GM23338 (cell line): ENCODE data around the gene CHAD. TPM values are rescaled to one million over a fixed set of nuclear protein-coding genes. Genes with fewer than 3 reads are reported as not detected.

ENCODE experiments used
- ATAC-seq: fragments of 200-7000 bp; cut with Tn5 transposase; 3 replicates; pipeline ENCODE4 v1.9.1; 2020
- DNase-seq: peaks from one replicate; pipeline ENCODE4 v3.0.0-alpha.2; 2015; ENCODE audit warnings: low spot score
- H2AFZ ChIP-seq: fragments of 200-600 bp; sonication (generic); 2 replicates; pipeline ENCODE4 v1.8.0; 2016; ENCODE audit warnings: antibody characterized with exemption, mild to moderate bottlenecking, moderate library complexity
- H3F3A ChIP-seq: fragments of 200-600 bp; sonication (generic); replicated peaks from 2 replicates; pipeline ENCODE4 v1.8.0; 2017; ENCODE audit warnings: antibody characterized with exemption, mixed run types, low read depth
- H3K27ac ChIP-seq: fragments of 200-600 bp; sonication (generic); 2 replicates; pipeline ENCODE4 v1.6.1; 2016; ENCODE audit warnings: low read depth
- H3K27me3 ChIP-seq: fragments of 200-600 bp; sonication (generic); 2 replicates; pipeline ENCODE4 v1.8.0; 2016; ENCODE audit warnings: mild to moderate bottlenecking, mixed run types, moderate library complexity; ENCODE audit not compliant: insufficient read depth
- H3K36me3 ChIP-seq: fragments of 200-600 bp; sonication (generic); 2 replicates; pipeline ENCODE4 v1.8.0; 2016; ENCODE audit warnings: mild to moderate bottlenecking; ENCODE audit not compliant: insufficient read depth
- H3K4me1 ChIP-seq: fragments of 200-600 bp; sonication (generic); 2 replicates; pipeline ENCODE4 v1.8.0; 2016; ENCODE audit warnings: mild to moderate bottlenecking, moderate library complexity; ENCODE audit not compliant: insufficient read depth
- H3K4me2 ChIP-seq: fragments of 200-600 bp; sonication (generic); 2 replicates; pipeline ENCODE4 v1.7.1; 2017; ENCODE audit warnings: mixed run types
- H3K4me3 ChIP-seq: fragments of 200-600 bp; sonication (generic); 2 replicates; pipeline ENCODE4 v1.6.1; 2016; ENCODE audit warnings: mixed run types
- H3K79me2 ChIP-seq: fragments of 200-600 bp; sonication (generic); replicated peaks from 2 replicates; pipeline ENCODE4 v1.8.0; 2017; ENCODE audit warnings: mild to moderate bottlenecking; ENCODE audit not compliant: insufficient read depth
- H3K9me2 ChIP-seq: fragments of 200-600 bp; sonication (generic); 2 replicates; pipeline ENCODE4 v1.8.0; 2017; ENCODE audit not compliant: insufficient read depth
- H4K20me1 ChIP-seq: fragments of 200-600 bp; sonication (generic); replicated peaks from 2 replicates; pipeline ENCODE4 v1.8.0; 2017; ENCODE audit warnings: mild to moderate bottlenecking; ENCODE audit not compliant: insufficient read depth
- H3K27ac Mint-ChIP-seq: 2 replicates; pipeline ENCODE4 v1.8.0; 2020; ENCODE audit warnings: inconsistent platforms, mild to moderate bottlenecking, moderate library complexity, mixed read lengths
- H3K27me3 Mint-ChIP-seq: 3 replicates; pipeline ENCODE4 v1.8.0; 2022; ENCODE audit warnings: low read depth, mild to moderate bottlenecking, moderate library complexity, mixed read lengths, inconsistent platforms; ENCODE audit not compliant: insufficient read depth, poor library complexity
- H3K36me3 Mint-ChIP-seq: 3 replicates; pipeline ENCODE4 v1.8.0; 2021; ENCODE audit warnings: low read depth, mild to moderate bottlenecking, inconsistent platforms, moderate library complexity, mixed read lengths
- H3K4me1 Mint-ChIP-seq: 3 replicates; pipeline ENCODE4 v1.8.0; 2020; ENCODE audit warnings: mild to moderate bottlenecking, inconsistent platforms, mixed read lengths
- H3K4me3 Mint-ChIP-seq: 3 replicates; pipeline ENCODE4 v1.8.0; 2021; ENCODE audit warnings: moderate library complexity, mild to moderate bottlenecking, inconsistent platforms, mixed read lengths
- H3K9me3 Mint-ChIP-seq: 3 replicates; pipeline ENCODE4 v1.8.0; 2020; ENCODE audit warnings: moderate library complexity, mild to moderate bottlenecking, inconsistent platforms, mixed read lengths
- CREB1 ChIP-seq: fragments of 250-450 bp; sonication (Bioruptor Pico); IDR thresholded peaks from 2 replicates; pipeline ENCODE4 v1.5.0; 2020; ENCODE audit warnings: low read depth, mild to moderate bottlenecking, moderate library complexity
- EZH2 ChIP-seq: fragments of 200-600 bp; sonication (generic); IDR thresholded peaks from one replicate; pipeline ENCODE4 v1.8.0; 2017; ENCODE audit warnings: antibody characterized with exemption, mild to moderate bottlenecking, low read depth; ENCODE audit not compliant: unreplicated experiment
- EZH2phosphoT487 ChIP-seq: fragments of 200-600 bp; sonication (generic); IDR thresholded peaks from one replicate; pipeline ENCODE4 v1.8.1; 2018; ENCODE audit warnings: antibody characterized with exemption; ENCODE audit not compliant: unreplicated experiment
- JUNB ChIP-seq: IDR thresholded peaks from one replicate; pipeline ENCODE4 v1.6.1; 2016; ENCODE audit warnings: antibody characterized with exemption; ENCODE audit not compliant: unreplicated experiment
- NANOG ChIP-seq: IDR thresholded peaks from 2 replicates; pipeline ENCODE4 v1.6.1; 2016; ENCODE audit warnings: antibody characterized with exemption, borderline replicate concordance
- POLR2AphosphoS5 ChIP-seq: IDR thresholded peaks from 2 replicates; pipeline ENCODE4 v1.6.1; 2016; ENCODE audit warnings: antibody characterized with exemption, low read depth
- ZNF114 ChIP-seq: fragments of 250-450 bp; sonication (Bioruptor Pico); IDR thresholded peaks from 2 replicates; pipeline ENCODE4 v1.5.0; 2020; ENCODE audit warnings: mild to moderate bottlenecking, moderate library complexity
- ZNF331 ChIP-seq: fragments of 250-450 bp; sonication (Bioruptor Pico); IDR thresholded peaks from 2 replicates; pipeline ENCODE4 v1.5.0; 2020; ENCODE audit warnings: low read depth, mild to moderate bottlenecking, moderate library complexity
- polyA plus RNA-seq: library from polyadenylated mRNA; unstranded; fragments of >200 nt; fragmentation: Nextera tagmentation; extraction: Ambion mirVana; gene quantifications from 2 replicates; pipeline ENCODE4 v1.2.1, GENCODE V29; 2016
- total RNA-seq: library from RNA; depleted of rRNA; stranded (reverse); fragments of >200 nt; shearing (Covaris generic); gene quantifications from 2 replicates; pipeline ENCODE4 v1.2.3, GENCODE V29; 2014
- TF ChIP-seq, protein P1 (sequence below): IDR thresholded peaks from 2 replicates; pipeline ENCODE4 v1.6.1; 2016; ENCODE audit warnings: antibody characterized with exemption
- TF ChIP-seq, protein P2 (sequence below): IDR thresholded peaks from one replicate; pipeline ENCODE4 v1.6.1; 2018; ENCODE audit warnings: antibody characterized with exemption; ENCODE audit not compliant: unreplicated experiment
- TF ChIP-seq, protein P3 (sequence below), 2 experiments: fragments of 200-600 bp in 1 of 2; sonication (generic) in 1 of 2; conservative IDR thresholded peaks; 2 replicates each; pipeline versions ENCODE4 v1.5.1 to v1.6.1; 2016 to 2017; ENCODE audit warnings: antibody characterized with exemption in 2 of 2, low read depth in 2 of 2, mild to moderate bottlenecking in 2 of 2, moderate library complexity in 1 of 2
- TF ChIP-seq, protein P4 (sequence below): fragments of 250-450 bp; sonication (Bioruptor Pico); IDR thresholded peaks from 2 replicates; pipeline ENCODE4 v1.5.0; 2020; ENCODE audit warnings: mild to moderate bottlenecking, moderate library complexity

The CHAD gene
- total and polyA plus RNA-seq, 2 experiments from 2014 or later: 0.18 TPM; not detected in 1

DNA sequence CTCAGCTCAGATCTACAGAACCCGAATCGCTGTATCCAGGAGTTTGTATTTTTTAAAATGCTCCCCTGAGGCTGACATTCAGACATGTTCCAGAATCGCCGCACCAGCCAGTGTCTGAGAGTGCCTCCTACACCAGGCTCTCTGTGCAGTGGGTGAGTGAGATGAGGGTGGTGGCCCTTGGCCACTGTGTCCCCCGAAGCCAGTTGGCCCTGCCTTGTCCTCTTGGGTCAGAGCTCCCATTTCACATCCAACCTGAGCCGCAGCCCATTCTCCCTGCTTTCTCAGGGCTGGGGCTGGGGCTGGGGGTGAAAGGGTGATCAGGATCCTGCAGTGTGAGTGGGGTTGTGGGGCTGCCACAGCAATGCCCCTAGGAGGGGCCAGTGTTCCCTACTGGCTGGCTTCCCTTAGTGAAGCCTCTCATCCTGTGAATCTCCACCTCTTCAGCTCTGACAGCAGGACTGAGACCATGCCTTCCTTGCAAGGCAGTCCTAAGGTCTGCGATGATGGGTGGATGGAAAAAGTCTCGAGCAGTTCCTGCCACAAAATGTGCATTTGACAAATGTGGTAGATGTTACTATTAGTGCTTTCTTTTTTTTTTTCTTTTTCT lies 26.6 kb upstream of the CHAD start:
- Mint-ChIP-seq H3K4me1 (no peaks in the 10 kb centered on the region), H3K27ac (no peak overlapping the region), H3K9me3 (no peaks in the 10 kb centered on the region), H3K36me3 (no peaks in the 10 kb centered on the region), H3K4me3 (no peak overlapping the region), H3K27me3 (peaks cover 4% of the 10 kb centered on the region)
- ATAC-seq (peak; percentile 54), DNase-seq (no peak)
- no peaks in the 10 kb centered on the region for H3K36me3 ChIP-seq
- H3K27ac ChIP-seq: no peak overlapping the region
- TF ChIP-seq, protein P1, sequence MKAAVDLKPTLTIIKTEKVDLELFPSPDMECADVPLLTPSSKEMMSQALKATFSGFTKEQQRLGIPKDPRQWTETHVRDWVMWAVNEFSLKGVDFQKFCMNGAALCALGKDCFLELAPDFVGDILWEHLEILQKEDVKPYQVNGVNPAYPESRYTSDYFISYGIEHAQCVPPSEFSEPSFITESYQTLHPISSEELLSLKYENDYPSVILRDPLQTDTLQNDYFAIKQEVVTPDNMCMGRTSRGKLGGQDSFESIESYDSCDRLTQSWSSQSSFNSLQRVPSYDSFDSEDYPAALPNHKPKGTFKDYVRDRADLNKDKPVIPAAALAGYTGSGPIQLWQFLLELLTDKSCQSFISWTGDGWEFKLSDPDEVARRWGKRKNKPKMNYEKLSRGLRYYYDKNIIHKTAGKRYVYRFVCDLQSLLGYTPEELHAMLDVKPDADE: no peak
- TF ChIP-seq ZNF114 (CRISPR knock-in tag) (no peak), NANOG (no peak), ZNF331 (CRISPR knock-in tag) (no peak), CREB1 (CRISPR knock-in tag) (no peak), POLR2AphosphoS5 (no peak), JUNB (no peak), EZH2phosphoT487 (no peak), EZH2 (no peak)
- TF ChIP-seq, protein P2, sequence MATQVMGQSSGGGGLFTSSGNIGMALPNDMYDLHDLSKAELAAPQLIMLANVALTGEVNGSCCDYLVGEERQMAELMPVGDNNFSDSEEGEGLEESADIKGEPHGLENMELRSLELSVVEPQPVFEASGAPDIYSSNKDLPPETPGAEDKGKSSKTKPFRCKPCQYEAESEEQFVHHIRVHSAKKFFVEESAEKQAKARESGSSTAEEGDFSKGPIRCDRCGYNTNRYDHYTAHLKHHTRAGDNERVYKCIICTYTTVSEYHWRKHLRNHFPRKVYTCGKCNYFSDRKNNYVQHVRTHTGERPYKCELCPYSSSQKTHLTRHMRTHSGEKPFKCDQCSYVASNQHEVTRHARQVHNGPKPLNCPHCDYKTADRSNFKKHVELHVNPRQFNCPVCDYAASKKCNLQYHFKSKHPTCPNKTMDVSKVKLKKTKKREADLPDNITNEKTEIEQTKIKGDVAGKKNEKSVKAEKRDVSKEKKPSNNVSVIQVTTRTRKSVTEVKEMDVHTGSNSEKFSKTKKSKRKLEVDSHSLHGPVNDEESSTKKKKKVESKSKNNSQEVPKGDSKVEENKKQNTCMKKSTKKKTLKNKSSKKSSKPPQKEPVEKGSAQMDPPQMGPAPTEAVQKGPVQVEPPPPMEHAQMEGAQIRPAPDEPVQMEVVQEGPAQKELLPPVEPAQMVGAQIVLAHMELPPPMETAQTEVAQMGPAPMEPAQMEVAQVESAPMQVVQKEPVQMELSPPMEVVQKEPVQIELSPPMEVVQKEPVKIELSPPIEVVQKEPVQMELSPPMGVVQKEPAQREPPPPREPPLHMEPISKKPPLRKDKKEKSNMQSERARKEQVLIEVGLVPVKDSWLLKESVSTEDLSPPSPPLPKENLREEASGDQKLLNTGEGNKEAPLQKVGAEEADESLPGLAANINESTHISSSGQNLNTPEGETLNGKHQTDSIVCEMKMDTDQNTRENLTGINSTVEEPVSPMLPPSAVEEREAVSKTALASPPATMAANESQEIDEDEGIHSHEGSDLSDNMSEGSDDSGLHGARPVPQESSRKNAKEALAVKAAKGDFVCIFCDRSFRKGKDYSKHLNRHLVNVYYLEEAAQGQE: no peak
- TF ChIP-seq, protein P3, sequence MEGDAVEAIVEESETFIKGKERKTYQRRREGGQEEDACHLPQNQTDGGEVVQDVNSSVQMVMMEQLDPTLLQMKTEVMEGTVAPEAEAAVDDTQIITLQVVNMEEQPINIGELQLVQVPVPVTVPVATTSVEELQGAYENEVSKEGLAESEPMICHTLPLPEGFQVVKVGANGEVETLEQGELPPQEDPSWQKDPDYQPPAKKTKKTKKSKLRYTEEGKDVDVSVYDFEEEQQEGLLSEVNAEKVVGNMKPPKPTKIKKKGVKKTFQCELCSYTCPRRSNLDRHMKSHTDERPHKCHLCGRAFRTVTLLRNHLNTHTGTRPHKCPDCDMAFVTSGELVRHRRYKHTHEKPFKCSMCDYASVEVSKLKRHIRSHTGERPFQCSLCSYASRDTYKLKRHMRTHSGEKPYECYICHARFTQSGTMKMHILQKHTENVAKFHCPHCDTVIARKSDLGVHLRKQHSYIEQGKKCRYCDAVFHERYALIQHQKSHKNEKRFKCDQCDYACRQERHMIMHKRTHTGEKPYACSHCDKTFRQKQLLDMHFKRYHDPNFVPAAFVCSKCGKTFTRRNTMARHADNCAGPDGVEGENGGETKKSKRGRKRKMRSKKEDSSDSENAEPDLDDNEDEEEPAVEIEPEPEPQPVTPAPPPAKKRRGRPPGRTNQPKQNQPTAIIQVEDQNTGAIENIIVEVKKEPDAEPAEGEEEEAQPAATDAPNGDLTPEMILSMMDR (conservative IDR thresholded peaks at IDR 0.05; ENCODE audit: low read depth in 2 of 2): no peak
- TF ChIP-seq, protein P4, sequence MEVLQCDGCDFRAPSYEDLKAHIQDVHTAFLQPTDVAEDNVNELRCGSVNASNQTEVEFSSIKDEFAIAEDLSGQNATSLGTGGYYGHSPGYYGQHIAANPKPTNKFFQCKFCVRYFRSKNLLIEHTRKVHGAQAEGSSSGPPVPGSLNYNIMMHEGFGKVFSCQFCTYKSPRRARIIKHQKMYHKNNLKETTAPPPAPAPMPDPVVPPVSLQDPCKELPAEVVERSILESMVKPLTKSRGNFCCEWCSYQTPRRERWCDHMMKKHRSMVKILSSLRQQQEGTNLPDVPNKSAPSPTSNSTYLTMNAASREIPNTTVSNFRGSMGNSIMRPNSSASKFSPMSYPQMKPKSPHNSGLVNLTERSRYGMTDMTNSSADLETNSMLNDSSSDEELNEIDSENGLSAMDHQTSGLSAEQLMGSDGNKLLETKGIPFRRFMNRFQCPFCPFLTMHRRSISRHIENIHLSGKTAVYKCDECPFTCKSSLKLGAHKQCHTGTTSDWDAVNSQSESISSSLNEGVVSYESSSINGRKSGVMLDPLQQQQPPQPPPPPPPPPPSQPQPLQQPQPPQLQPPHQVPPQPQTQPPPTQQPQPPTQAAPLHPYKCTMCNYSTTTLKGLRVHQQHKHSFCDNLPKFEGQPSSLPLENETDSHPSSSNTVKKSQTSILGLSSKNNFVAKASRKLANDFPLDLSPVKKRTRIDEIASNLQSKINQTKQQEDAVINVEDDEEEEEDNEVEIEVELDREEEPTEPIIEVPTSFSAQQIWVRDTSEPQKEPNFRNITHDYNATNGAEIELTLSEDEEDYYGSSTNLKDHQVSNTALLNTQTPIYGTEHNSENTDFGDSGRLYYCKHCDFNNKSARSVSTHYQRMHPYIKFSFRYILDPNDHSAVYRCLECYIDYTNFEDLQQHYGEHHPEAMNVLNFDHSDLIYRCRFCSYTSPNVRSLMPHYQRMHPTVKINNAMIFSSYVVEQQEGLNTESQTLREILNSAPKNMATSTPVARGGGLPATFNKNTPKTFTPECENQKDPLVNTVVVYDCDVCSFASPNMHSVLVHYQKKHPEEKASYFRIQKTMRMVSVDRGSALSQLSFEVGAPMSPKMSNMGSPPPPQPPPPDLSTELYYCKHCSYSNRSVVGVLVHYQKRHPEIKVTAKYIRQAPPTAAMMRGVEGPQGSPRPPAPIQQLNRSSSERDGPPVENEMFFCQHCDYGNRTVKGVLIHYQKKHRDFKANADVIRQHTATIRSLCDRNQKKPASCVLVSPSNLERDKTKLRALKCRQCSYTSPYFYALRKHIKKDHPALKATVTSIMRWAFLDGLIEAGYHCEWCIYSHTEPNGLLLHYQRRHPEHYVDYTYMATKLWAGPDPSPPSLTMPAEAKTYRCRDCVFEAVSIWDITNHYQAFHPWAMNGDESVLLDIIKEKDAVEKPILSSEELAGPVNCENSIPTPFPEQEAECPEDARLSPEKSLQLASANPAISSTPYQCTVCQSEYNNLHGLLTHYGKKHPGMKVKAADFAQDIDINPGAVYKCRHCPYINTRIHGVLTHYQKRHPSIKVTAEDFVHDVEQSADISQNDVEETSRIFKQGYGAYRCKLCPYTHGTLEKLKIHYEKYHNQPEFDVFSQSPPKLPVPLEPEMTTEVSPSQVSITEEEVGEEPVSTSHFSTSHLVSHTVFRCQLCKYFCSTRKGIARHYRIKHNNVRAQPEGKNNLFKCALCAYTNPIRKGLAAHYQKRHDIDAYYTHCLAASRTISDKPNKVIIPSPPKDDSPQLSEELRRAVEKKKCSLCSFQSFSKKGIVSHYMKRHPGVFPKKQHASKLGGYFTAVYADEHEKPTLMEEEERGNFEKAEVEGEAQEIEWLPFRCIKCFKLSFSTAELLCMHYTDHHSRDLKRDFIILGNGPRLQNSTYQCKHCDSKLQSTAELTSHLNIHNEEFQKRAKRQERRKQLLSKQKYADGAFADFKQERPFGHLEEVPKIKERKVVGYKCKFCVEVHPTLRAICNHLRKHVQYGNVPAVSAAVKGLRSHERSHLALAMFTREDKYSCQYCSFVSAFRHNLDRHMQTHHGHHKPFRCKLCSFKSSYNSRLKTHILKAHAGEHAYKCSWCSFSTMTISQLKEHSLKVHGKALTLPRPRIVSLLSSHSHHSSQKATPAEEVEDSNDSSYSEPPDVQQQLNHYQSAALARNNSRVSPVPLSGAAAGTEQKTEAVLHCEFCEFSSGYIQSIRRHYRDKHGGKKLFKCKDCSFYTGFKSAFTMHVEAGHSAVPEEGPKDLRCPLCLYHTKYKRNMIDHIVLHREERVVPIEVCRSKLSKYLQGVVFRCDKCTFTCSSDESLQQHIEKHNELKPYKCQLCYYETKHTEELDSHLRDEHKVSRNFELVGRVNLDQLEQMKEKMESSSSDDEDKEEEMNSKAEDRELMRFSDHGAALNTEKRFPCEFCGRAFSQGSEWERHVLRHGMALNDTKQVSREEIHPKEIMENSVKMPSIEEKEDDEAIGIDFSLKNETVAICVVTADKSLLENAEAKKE (CRISPR knock-in tag): no peak
- no peak overlapping the region for H3K4me3 ChIP-seq
- H3K27me3 ChIP-seq: no peaks in the 10 kb centered on the region
- H3K9me2 ChIP-seq: no peaks in the 10 kb centered on the region
- no peak overlapping the region for H2AFZ ChIP-seq
- no peaks in the 10 kb centered on the region for H3K79me2 ChIP-seq
- no peaks in the 10 kb centered on the region for H4K20me1 ChIP-seq
- no peaks in the 10 kb centered on the region for H3K4me1 ChIP-seq
- H3K4me2 ChIP-seq: no peak overlapping the region
- no peaks in the 10 kb centered on the region for H3F3A ChIP-seq
